Tibial nerve (tissue), 3 donors: Measurements from ENCODE around the gene ANO2.

Source experiments
- POLR2A ChIP-seq, 2 donors: fragments of 450-650 bp; IDR thresholded peaks; one replicate each; pipeline ENCODE4 v1.6.1; 2017; ENCODE audit warnings: antibody characterized with exemption in 2 of 2, mild to moderate bottlenecking in 2 of 2, moderate library complexity in 2 of 2
- TF ChIP-seq, protein P1 (sequence below), 5 experiments: fragments of 200-600 bp in 3 of 5; fragments of 450-650 bp in 2 of 5; sonication (generic) in 3 of 5; IDR thresholded peaks; one replicate each; pipeline ENCODE4 v1.5.1; 2016 to 2019; ENCODE audit warnings: antibody characterized with exemption in 5 of 5, mild to moderate bottlenecking in 3 of 5, moderate library complexity in 2 of 5

DNA sequence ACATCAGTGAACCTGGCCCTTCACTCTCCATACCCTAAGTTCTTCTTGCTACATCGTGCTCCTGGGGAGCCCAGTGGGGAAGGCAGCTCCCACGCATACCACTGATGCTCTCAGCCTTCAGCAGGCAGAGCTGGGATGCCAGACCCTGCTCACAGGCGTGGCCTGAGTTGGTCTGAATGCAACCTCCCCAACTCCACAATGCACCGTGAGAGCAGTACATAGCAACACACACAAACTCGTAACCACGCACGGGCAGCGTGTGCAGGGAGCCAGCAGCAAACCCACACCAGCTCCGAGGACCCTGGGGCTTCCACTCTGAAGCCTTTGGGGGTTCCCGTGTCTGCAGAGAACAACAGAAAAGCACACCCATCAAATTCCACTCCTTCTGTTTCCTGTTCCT is 37.3 kb downstream of the ANO2 start:
- TF ChIP-seq, protein P1, sequence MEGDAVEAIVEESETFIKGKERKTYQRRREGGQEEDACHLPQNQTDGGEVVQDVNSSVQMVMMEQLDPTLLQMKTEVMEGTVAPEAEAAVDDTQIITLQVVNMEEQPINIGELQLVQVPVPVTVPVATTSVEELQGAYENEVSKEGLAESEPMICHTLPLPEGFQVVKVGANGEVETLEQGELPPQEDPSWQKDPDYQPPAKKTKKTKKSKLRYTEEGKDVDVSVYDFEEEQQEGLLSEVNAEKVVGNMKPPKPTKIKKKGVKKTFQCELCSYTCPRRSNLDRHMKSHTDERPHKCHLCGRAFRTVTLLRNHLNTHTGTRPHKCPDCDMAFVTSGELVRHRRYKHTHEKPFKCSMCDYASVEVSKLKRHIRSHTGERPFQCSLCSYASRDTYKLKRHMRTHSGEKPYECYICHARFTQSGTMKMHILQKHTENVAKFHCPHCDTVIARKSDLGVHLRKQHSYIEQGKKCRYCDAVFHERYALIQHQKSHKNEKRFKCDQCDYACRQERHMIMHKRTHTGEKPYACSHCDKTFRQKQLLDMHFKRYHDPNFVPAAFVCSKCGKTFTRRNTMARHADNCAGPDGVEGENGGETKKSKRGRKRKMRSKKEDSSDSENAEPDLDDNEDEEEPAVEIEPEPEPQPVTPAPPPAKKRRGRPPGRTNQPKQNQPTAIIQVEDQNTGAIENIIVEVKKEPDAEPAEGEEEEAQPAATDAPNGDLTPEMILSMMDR (IDR thresholded peaks at IDR 0.05), result no peak
- no peak for TF ChIP-seq POLR2A (IDR thresholded peaks at IDR 0.05)
